HG03097 (cell line): ENCODE measurements around the gene CLSTN2.

Source experiments
- ATAC-seq: cut with Tn5 transposase; IDR thresholded peaks from one replicate; pipeline ENCODE4 v1.9.1; 2021; ENCODE audit not compliant: unreplicated experiment, low FRiP score

The CLSTN2 gene

DNA sequence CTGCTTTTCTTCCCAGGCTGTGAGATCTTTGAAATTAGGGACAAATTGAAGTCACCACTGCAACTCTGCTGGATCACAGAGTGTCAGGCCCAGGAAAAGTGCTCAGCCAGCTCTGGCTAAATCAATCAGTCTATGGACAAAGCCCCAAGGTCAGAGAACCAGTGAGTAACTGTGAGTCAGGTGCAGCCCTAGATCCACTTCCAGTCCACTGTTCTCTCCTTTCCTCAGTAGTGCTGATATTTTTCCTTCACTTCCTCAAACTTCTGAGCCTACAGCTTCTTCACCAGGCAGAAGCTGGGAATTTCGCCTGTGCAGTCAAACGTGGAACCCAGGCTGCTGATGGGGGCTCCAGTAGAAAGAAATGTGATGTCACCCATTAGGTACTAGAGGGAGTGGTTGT lies 667.8 kb downstream of the CLSTN2 start:
- no peak for ATAC-seq

DNA sequence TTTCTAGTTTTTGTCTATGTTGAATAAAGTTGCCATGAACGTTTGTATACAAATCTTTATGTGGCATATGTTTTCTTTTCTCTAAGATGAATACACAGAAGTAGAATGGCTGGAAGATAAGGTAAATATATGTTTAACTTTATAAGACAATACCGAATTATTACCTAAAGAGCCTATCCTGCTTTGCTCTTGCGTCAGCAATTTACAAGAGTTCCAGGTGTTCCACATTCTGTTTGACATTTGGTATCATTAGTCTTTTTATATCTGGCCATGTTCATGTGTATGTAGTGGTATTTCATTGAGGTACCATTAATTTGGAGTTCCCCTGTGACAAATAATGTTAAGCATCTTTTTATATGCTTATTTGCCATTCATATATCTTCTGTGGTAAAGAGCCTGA lies 668.8 kb downstream of the CLSTN2 start:
- ATAC-seq: no peak

DNA sequence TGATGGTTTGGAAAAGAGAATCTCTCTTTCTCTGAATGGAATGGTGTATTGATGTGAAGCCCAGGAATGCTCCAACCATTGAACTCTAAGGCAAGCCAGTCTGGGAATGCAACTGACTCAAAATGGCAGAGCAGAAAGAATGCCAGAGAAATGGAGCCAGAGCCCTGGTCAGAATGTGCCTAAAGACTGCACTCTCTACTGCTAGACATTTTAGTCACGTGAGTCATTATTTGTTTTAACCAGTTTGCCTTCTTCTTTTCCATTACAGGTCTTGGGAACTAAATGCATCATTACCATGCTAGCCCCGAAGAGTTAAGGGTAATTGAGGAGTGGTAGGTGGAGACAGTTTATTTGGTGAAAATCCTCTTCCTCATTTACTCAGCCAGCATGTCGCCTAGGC lies 675.6 kb downstream of the CLSTN2 start:
- ATAC-seq: no peak

- no peak for ATAC-seq
Measured at GRCh38 chr3:140614001-140614400, 679.0 kb downstream of the CLSTN2 start.

DNA sequence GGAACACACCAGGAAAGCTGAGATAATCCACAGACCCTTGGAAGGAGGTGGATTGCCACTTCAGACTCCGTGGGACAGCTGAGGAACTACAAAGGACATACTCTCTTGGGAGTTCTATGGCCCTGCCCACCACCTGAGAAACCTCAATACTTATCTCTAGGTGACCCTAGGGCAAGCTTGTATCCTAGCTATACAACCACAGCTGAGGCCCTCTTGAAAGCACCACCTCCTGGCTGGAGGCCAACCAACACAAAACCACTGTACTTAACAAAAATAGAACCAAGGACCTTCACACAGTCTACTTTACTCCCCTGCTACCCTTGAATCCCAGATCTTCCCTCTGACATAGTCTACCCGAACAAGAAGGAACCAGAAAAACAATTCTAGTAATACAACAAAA lies 682.1 kb downstream of the CLSTN2 start:
- no peak for ATAC-seq

- ATAC-seq: no peak
Measured at GRCh38 chr3:140626856-140627255, 691.9 kb downstream of the CLSTN2 start.
